Inflammatory macrophage (primary cell): ENCODE measurements around the gene MRPL38.

Experiments used
- DNase-seq, 2 donors: peaks; one replicate each; pipeline ENCODE4 v3.0.0-alpha.2; 2020 to 2022

The MRPL38 gene

DNA sequence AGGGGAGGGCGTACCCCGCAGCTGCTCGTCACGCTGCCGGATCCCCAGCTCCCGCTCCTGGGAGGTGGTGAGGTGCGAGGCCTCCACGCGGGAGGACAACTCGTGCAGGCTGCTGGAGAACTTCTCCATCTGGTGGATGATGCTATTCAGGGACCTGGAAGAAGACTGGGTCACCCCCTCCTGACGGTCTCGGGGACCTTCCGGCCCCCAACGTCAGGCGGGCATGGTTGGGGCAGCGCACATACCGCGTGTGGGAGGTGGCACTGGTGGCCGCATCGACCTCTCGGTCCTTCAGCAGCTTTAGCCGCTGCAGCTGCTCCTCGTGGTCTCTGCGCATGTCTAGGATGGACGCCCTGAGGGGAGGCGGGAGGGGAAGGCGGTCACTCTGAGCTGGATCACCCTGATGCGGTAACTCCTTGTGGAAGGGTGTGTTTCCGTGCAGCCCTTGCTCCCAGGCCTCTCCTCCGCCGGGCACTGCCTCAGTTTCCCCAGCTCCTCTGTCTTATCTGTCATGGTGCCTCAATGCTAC, 13.3 kb upstream of the MRPL38 start:
- DNase-seq = no peak

DNA sequence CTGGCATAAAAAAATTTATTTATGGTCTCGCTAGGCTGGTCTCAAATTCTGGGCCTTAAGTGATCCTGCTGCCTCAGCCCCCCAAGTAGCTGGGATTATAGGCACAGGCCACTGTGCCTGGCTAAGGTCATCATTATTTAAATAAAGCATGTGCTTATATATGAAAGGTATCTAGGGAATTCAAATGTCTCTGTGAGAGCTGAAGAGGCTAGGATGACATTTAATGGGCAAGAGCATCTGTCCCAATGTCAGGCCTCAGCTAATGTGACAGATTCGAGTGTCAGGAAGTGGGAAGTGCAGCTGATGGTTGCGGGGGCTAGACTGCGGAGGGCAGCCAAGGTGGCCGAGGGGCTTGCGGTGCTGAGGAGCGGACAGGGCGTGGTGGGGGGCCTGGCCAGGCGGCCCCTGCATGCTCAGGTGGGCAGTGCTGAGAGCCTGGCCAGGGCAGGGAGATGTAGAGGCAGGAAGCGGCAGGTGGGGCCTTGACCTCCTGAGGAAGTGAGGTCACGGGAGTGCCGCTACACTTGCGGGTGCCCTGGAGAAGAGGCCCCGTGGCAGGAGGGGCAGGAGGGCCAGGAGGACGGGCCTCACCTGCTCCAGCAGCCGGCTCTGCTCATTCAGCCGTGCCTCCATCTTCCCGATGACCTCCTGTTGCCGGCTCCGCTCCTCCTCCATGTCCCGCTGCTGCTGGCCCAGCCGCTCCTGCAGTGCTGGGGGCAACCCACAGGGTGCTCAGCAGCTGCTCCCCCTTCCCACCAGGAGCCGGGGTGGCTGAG, 12.6 kb upstream of the MRPL38 start:
- no peak for DNase-seq

DNA sequence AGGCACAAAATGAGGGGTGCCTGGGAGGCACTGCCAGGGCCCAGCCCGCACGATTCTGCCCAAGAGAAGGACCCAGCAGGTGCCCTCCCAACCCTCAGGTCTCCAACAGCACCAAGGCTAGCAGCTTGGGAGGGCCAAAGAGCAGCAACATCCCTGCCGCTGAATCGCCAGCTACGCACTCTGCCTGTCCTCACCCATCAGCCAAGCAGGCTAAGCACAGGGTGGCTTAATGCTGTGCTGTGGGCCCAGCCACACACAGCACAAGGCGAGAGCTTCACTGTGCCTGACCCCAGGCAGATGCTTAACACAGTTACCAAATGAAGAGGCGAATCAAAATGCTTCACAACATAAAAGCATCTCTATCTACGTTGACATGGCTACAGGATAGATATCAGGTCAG, 10.6 kb upstream of the MRPL38 start:
- DNase-seq = no peak

DNA sequence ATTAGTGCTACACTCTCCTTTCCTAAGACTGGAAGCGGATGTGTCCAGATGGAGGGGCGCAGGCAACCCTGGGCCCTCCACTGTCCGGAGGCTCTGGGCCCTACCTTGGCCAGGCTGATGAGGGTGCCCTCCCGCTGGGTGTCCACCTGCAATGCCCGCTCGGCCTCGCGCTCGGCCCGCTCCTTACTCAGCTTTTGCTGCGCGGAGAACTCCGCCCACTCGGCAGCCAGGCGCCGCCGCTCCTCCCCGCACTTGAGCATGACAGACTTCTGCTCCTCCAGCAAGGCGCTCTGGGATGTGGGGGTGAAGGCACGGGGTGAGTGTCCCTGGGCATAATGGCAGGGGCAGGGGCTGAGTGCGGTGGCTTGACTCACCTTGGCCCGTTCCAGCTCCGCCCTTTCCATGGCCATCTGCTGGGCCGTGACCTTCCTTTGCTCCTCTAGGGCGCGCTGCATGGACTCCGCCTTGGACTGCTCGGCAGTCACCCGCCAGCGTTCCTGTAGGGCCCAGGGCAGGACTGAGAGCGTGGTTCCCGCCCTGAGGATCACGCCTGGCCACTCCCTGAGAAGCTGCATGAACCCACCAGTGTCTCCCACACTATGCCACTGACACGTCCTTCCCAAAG, 10.1 kb upstream of the MRPL38 start:
- DNase-seq = no peak

DNA sequence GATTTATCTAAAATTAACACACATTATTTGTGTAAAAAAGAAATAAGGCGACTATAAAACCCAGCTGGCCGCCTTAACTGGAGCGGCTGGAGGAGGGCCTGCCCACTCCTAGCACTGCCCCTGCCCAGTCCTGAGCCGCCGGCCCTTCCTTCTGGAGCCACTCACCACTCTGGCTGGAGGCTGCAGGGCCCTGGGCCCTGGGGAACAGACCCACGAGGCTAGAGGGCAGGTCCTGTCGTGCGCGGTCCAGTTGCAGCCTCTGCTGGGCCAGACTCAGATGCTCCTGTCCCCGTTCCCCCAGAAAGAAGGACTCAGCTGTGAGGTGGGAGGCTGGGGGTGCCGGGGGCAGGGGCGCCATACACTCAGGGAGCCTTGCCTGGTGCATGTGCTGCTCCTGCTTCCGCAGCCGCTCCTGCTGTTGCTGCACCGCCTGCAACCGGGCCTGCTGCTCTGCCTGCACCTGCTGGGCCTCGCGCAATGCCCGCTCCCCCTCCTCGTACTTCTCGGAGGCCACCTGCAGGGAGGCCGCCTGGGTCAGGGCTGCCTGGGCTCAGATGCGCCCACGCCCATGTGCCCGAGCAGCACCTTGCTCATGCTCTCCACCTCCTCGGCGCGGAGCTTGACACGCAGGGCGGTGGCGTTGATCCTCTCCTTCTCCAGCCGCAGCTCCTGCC, 9.0 kb upstream of the MRPL38 start:
- no peak for DNase-seq

DNA sequence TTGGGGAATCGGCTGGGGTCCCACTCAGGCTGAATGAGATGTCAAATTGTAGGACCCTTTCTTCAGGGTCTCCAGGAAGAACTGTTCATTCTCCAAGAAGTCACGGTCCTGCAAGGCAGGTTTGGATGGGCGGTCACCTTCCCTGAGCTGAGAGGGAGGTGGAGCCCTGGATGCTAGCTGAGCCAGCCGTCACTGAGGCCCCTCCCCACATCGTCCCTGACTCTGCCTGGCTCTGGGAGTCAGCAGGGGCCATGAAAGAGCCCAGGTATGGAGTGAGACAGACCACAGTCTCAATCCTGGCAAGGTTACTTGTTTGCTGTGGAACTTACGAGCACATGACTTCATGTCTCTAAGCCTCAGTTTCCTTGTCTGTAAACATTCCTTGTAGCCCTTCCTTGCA, 6.0 kb upstream of the MRPL38 start:
- DNase-seq = no peak

DNA sequence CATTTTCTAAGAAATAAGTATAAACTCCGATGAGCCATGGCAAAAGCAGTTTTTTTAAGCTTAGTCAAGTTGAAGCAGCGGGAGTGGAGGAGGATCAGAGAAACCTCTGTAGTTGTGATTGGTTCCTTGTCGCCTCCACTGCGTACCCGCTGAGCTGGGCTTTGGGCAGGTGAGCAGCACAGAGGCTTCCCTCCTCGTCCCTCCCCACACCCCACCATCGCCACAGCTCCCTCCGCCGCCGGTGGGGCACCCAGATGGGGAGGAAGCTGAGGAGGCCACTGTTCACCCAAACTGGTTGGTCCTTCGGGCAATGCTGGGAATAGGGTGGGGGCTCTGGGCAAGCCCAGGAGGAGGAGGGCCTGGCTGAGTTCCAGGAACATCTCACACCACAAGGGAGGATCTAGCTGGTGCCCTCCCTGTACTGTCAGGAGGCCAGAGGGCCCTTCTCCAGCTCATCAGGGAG, 5.2 kb upstream of the MRPL38 start:
- no peak for DNase-seq

DNA sequence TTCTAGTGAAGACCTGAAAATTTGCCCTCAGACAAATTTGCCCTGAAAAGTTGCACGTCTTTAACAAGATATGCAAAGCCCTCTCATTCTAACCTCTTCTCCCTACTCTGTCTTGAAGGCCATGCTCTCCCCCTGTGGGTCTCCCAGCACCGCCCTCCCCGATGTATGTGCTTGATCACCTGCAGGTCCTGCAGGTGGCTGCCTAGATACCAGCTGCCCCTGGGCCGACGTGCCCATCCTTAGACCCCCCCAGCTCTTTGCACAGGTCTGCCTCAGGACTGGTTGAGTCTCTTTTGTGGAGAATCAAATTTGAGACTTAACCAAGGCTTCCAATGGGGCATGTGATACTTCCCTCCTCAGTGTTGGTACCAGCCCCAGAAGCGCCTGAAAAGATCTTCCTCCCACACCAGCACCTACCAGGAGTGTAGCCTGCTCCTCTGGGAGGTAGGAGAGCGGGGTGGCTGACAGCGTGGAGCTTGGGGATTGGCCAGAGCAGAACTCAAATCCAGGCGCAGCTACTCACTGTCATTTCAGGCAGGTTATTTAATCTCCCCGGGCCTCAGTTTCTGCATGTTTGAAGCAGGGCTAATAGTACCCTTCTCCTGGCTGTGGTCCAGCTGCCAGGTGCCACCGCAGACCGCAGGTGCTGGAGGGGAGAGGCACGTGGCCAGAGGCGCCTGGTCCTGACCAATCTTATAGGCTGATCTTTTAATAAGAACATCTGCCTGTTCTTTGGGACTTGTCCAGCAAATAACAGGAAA, 4.5 kb upstream of the MRPL38 start:
- no peak for DNase-seq

DNA sequence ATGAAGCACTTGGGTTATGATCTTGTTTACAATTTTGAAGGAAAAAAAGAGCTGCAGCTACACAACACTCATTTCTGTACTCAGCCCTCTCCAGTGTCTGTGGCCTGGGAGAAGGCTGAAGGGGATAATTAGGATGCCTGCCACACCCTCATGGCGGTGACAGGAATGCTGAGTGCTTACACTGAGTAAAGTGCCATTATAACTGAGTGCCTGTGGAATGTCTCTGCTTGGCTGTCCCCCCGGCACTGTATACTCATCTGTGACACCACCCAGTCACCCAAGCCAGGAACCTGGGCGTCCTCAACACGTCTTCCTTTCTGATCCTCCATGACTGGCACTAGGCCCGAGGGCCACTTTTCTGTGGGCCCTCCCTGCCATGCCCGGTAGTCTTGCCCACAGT, 3.5 kb upstream of the MRPL38 start:
- no peak for DNase-seq

DNA sequence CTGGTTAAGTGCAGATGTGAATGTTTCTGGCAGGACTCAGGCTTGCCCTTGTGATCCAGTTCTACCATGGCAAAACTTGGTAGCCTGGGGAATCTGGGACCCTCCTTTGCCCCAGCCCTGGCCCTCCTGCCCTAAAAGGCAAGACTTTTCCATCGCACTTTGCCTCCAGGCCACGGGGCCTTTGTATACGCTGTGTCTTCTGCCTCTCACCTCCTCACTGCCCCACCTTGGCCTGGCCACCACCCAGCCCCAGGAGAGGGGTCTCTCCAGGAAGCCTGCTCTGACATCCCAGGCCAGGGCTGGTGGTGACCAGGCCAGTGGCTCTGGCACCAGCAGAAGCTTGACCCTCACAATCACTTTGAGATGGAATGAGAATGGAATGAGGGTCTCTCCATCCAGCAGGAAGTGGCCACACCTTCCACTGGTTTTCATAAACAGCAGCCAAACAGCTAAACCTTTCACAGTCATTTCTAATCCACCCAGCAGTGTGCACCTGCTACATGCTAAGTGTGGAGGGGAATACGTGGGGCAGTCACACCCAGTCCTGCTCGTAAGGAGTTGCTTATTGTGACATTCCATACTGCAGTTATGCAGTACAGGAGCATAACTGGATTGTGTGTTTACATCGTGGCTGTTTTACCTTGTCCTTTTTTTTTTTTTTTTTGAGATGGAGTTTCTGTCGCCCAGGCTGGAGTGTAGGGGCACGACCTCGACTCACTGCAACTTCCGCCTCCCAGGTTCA, 1.6 kb upstream of the MRPL38 start:
- no peak for DNase-seq

DNA sequence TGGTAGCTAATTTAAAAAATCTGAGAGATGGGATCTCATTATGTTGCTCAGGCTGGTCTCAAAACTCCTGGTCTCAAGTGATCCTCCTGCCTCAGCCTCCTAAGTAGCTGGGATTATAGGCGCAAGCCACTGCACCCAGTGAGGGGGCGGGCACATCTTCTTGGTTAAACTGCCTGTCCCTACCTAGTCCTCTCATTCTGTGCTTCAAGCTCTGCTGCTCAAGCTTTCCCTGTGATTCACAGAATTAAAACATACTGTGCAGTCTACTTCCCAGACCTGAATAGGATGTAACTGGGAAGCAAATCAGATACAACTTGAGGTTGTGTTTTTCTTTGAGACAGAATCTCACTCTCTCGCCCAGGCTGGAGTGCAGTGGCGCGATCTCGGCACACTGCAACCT, 2.3 kb downstream of the MRPL38 start:
- DNase-seq = no peak

DNA sequence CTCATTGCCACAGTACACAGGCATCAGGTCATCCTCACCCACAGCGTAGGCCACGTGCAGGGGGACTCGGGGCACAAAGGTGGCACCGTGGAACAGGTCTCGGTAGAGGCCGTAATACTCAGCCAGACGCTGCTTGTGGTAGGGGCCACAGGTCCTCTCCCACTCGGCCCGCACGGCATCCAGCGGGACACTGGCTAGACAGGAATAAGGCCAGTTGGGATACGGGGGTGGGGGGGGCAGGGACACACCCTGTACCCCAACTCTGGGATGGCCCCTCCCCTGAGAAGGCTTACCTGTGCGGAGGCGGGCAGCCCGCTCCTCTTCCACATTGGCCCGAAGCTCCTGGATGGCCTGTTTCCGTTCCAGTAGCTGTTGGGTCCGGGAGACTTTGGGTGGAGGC, 3.0 kb downstream of the MRPL38 start:
- DNase-seq = no peak

DNA sequence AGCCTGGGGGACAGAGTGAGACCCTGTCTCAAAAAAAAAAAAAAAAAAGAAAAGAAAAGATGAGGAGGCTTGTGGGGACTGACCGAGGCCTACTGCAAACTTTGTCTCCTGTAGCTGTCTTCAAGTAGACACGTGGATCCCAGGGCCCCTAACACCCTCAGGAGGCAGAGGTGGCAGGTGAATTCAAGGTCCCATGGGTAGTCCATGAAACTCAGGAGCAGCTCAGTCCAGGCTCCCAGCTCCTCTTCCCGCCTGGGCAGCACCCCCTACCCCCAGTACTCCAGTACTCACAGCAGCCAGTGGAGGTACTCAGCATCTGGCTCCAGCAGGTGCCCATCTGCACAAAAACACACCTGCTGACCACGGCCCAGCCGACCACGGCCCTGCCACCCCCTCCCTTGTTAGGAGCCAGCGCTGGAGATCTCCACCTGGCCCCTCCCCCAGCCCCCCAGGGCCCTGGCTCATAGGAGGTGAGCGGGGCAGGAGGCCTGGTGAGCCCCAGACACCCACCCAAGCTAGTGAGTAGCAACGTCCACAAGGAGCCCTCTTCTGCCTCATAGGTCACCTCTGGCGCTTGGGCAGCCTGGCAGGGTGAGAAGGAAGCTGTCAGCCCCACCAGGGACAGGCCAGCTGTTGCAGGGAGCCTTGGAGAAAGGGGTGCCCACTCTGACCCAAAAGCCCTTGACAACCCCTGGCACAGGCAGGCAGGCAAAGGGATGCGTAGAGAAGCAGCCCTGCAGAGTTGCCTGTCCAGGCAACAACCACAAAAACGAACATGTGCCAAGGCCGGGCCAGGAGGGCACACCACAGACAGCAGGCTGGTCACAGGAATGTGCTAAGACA, 3.8 kb downstream of the MRPL38 start:
- no peak for DNase-seq

DNA sequence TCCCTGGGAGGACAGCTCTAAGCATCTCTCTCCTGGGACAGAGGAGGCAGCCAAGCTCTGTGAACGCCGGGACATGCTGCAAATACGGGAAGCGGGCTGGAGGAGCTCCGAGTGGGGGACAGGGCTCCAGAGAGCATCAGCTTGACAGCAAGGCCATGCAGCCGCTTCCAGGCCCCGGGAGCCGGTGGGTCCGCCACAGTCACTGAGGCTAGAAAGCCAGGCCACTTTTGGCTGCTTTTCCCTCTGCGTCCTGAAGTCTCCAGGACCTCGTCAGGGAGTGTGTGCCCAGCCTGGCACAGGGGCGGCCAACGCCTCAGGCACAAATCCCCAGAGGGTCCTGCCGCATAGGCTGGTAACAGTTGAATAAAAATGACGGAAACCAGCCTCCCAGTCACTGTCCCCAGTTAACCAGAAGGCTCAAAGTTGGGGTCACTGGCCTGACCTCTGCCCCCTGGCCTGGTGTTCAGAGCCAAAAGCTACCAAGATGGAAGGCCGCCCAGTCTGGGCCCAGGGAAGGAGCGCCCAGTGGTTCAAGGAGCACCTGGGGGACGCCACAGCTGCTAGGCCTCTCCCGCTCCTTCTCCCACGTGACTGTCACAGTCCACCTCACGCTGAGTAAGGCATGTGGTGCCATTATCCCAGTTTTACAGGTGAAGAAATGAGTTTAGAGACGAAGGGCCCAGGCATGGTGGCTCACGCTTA, 4.8 kb downstream of the MRPL38 start:
- DNase-seq = no peak

DNA sequence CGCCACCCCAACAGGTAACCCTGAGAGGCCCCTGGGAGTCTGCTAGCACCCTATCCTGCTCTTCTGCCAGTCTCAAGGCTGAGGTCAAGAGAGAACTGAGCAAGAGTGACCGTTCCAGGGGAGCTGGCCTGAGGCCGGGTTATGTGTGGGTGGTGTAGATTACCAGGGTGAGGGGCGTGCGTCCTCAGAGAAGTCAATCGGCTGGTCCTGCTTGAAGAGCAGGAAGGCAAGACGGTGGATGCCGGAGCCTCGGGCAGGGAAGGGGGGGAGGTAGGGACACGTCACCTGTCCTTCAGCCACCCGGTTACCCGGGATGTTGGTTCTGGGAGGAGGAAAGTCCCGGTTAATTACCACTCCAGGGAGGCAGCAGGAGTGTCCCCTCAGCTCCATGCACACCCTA, 5.3 kb downstream of the MRPL38 start:
- DNase-seq = no peak

DNA sequence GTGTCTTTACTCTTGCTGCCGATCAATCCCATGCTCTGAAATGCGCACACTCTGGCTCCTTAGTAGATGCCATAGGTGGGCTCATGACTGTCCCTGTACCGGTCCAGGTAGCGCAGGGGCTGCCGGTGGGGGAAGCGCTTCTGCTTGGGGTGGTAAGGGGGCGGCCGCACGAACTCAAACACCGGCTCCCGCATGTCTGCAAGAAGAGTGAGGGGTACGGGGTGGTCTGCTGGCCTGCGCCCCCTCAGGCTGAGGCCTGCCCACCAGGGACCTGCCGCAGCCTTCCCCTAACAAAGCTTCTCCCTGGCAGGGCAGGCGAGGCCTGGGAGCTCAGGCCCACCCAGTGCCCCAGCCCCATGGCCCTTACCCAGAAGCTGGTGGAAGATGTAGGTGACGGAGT, 5.9 kb downstream of the MRPL38 start:
- DNase-seq = no peak

DNA sequence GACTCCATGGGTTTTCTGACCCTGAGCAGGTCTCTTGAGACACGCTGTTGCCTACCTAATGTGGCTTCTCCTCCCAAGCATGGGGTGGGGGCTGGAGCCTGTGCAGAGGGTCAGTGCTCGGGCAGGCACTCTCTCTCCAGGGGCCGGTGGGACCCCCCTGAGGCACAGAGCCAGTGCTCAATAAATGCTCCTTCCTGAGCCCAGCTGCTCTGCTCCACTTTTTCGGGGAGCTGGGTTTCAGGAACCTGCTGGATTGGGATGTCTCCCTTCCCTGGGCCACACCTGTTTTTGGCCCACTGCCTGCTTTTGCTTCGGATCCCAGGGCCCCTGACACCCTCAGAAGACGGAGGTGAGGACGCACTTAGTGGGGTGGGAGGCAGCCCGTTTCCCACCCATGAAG, 6.6 kb downstream of the MRPL38 start:
- no peak for DNase-seq

DNA sequence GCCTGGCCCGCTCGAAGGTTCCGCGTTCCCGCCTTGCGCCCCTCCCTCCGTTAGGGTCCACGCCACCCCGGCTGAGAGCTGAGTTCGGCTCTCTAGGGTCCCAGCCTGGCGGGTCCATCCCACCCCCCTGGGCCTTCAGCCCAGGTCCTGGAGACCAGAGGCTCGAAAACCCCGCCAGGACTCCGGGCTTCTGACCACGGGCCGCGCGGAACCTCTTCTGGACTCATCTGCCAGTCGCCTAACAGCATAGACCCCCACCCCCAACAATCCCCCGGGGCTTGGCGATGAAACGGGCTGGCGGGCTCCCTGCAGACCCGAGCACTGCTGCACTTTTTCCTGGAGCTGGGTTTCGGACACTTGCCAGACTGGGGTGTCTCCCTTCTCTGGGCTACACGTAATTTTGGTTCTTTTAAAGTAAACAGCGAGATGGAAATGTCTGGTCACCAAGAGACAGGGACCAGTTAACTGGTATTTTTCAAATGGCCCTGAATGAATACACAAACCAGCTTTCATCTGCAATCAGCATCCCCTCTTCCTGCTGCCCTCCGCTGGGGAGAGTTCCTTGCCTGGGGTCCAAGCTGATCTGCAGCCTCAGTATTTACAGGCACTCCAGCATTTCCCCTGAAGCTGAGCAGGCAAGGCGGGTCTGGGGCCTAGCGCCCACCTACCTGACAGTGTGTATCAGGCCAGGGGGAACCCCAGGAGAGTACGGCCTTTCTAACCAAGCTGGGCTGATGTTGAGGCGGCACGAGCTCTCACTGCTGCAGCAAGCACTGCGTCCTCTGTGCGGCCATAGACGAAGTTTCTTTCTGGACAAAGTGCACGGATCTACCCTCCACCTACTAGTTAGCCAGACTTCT, 7.3 kb downstream of the MRPL38 start:
- DNase-seq = no peak

DNA sequence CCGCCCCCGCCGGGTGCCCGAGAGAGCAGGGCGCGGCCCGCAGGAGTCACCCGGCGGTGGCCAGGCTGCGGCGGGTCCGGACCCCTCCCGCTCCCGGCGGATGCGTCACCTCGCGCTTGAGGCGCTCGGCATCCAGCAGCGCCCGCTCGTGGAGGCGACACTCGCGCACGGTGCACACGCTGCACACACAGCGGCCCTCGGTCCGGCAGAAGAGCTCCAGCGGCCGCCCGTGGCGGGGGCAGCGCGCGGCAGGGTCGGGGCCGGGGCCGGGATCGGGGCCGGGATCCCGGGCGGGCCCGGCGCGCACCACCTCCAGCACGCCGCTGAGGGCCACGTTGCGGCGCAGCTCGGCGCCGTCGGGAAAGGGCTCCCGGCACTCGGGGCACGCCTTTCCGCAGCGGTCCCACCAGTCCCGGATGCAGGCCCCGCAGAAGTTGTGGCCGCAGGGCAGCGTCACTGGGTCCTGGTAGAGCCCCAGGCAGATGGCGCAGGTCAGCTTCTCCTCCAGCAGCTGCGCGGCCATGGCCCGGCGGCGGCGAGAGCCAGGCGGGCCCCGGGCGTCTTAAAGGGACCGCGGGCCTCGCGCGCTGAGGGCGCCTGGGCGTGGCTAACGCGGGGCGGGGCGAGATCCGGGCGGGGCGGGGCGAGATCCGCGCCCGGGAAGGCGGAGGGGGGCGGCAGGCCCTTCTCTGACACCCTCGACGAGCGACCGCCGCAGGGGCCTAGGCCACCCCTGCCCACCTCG, 8.1 kb downstream of the MRPL38 start, which contains the start of gene TRIM65:
TRIM65 (minus strand) TSS at position 537 of the 745 bp plus-strand sequence; CDS start at position 523, 14 bp downstream.
- peak; percentile 76 to 81 for DNase-seq
